VCaP (cell line): ENCODE measurements around the gene GPR39.

Experiments used
- H3K27ac ChIP-seq: fragments of 450-650 bp; 2 replicates; pipeline ENCODE4 v1.5.1; 2017
- TF ChIP-seq, protein P1 (sequence below): fragments of 450-650 bp; conservative IDR thresholded peaks from 2 replicates; pipeline ENCODE4 v1.5.1; 2017; ENCODE audit warnings: mild to moderate bottlenecking, moderate library complexity

GPR39 gene

GRCh38 chr2:132420816-132421805, 4.5 kb downstream of the GPR39 start:
- H3K27ac ChIP-seq, result no peak overlapping the region
- TF ChIP-seq, protein P1, sequence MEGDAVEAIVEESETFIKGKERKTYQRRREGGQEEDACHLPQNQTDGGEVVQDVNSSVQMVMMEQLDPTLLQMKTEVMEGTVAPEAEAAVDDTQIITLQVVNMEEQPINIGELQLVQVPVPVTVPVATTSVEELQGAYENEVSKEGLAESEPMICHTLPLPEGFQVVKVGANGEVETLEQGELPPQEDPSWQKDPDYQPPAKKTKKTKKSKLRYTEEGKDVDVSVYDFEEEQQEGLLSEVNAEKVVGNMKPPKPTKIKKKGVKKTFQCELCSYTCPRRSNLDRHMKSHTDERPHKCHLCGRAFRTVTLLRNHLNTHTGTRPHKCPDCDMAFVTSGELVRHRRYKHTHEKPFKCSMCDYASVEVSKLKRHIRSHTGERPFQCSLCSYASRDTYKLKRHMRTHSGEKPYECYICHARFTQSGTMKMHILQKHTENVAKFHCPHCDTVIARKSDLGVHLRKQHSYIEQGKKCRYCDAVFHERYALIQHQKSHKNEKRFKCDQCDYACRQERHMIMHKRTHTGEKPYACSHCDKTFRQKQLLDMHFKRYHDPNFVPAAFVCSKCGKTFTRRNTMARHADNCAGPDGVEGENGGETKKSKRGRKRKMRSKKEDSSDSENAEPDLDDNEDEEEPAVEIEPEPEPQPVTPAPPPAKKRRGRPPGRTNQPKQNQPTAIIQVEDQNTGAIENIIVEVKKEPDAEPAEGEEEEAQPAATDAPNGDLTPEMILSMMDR, result no peak; the same call in 1 of the 2 replicates

DNA sequence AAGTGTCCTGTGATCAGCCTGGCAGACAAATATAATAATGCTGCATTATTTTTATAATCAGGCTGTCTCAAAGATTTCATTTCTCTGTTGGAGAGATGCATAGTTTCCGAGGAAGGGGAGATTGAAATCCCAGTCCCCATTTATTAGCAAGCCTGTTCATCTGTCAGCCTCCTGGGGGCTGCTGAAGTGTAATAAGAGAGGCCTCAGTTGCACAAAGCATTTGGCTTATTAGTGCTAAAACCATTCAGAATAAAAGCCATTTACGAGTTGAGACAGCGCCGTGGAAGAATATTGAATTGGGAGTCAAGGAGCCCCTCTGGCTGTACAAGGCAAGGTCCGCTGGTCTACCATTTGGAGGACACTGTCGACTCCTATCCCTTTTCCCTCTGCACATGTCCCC, 6.1 kb downstream of the GPR39 start:
- H3K27ac ChIP-seq, result no peak overlapping the region
- TF ChIP-seq, protein P1, result no peak

- no peak overlapping the region; the same call in 1 of the 2 replicates for H3K27ac ChIP-seq
- TF ChIP-seq, protein P1, result no peak
Observed at GRCh38 chr2:132424526-132425121, 8.0 kb downstream of the GPR39 start.

- TF ChIP-seq, protein P1, result no peak
- no peak overlapping the region for H3K27ac ChIP-seq
Observed at GRCh38 chr2:132426033-132426432, 9.4 kb downstream of the GPR39 start.

DNA sequence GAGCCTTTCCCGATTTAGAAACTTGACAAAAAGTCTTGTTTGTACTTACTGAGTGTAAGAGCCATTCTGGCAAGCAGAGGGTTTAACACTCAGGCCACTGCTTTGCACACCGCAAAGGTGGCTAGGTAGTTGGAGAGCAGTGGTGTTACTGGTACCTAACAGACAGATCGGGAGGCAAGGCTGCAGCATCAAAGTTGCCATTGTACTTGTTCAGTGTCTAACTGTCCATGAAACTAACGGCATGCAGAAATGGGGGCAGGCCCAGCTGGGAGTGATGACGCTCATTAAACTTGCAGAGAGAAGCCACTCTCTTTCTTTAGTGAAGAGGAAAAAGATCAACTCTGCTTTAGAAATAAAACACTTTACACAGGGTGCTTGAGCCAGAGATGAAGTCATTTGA, 10.1 kb downstream of the GPR39 start:
- H3K27ac ChIP-seq, result no peak overlapping the region
- TF ChIP-seq, protein P1, result no peak

GRCh38 chr2:132429351-132429750, 12.7 kb downstream of the GPR39 start:
- TF ChIP-seq, protein P1, result no peak
- H3K27ac ChIP-seq, result no peak overlapping the region

- TF ChIP-seq, protein P1, result no peak
- no peak overlapping the region for H3K27ac ChIP-seq
Observed at GRCh38 chr2:132429941-132430573, 13.5 kb downstream of the GPR39 start.
